GM12878 (cell line): ENCODE results near the gene DOHH.

ENCODE experiments used
- CEBPB ChIP-seq, 2 experiments: fragments of 150-350 bp in 1 of 2; IDR thresholded peaks; 2 replicates each; pipeline ENCODE4 v1.6.1; 2012 to 2014; ENCODE audit warnings: low read depth in 2 of 2, low read length in 2 of 2, borderline replicate concordance in 1 of 2, inconsistent platforms in 1 of 2
- EP300 ChIP-seq, 2 experiments: fragments of 150-350 bp in 1 of 2; IDR thresholded peaks; 2 replicates each; pipeline ENCODE4 v1.6.1; 2011 to 2012; ENCODE audit warnings: low read depth in 2 of 2, low read length in 2 of 2, borderline replicate concordance in 1 of 2, improper control_type of control experiment in 1 of 2, inconsistent platforms in 1 of 2; ENCODE audit not compliant: control insufficient read depth in 1 of 2
- FOXM1 ChIP-seq: IDR thresholded peaks from 2 replicates; pipeline ENCODE4 v1.6.1; 2012; ENCODE audit warnings: low read depth, mild to moderate bottlenecking, inconsistent platforms, low read length, moderate library complexity
- SMC3 ChIP-seq: IDR thresholded peaks from 2 replicates; pipeline ENCODE4 v1.6.1; 2011; ENCODE audit warnings: low read length, improper control_type of control experiment, borderline replicate concordance
- ZNF217 ChIP-seq: fragments of 450-650 bp; IDR thresholded peaks from 2 replicates; pipeline ENCODE4 v1.6.1; 2017; ENCODE audit warnings: antibody characterized with exemption, mild to moderate bottlenecking
- ZNF274 ChIP-seq: IDR thresholded peaks from one replicate; pipeline ENCODE4 v1.8.0; 2011; ENCODE audit not compliant: insufficient read length, insufficient read depth
- TF ChIP-seq, protein P1 (sequence below): IDR thresholded peaks from 2 replicates; pipeline ENCODE4 v1.6.1; 2011; ENCODE audit warnings: low read depth, low read length, improper control_type of control experiment, borderline replicate concordance
- TF ChIP-seq, protein P2 (sequence below), 3 experiments: IDR thresholded peaks in 2 of 3; conservative IDR thresholded peaks in 1 of 3; 2 replicates each; pipeline ENCODE4 v1.5.1; 2011; ENCODE audit warnings: low read depth in 3 of 3, low read length in 3 of 3, mild to moderate bottlenecking in 3 of 3, control low read depth in 2 of 3, moderate library complexity in 2 of 3, inconsistent platforms in 1 of 3, mixed read lengths in 1 of 3; ENCODE audit not compliant: control insufficient read depth in 2 of 3, insufficient read depth in 1 of 3; ENCODE audit errors: extremely low read depth in 1 of 3
- TF ChIP-seq, protein P3 (sequence below): IDR thresholded peaks from 2 replicates; pipeline ENCODE4 v1.6.1; 2011; ENCODE audit warnings: borderline replicate concordance, low read depth, mild to moderate bottlenecking, moderate library complexity, low read length; ENCODE audit not compliant: insufficient read depth, poor library complexity, severe bottlenecking
- TF ChIP-seq, protein P4 (sequence below): IDR thresholded peaks from 2 replicates; pipeline ENCODE4 v1.6.1; 2012; ENCODE audit warnings: low read length, inconsistent platforms

DNA sequence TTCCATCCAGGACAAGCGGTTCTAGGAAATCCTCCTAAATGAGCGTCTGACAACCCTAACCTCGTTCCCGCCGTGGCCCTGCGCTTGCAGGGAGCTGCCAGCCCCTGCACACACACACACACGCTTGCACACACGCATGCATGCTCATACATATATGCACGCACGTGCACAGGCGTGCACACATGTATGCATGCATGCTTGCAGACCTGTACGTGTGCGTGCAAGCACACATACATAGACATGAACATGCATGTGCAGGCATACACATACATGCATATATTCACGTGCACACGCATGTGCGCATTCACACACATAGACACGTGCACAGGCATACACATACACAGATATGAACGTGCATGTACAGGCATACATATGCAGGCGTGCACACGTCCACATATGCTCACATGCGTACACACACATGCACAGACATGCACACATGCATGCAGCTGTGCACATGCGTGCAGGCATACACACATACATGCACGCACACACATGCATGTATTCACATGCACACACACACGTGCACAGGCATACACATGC lies 55.7 kb downstream of the DOHH start:
- TF ChIP-seq ZNF217 = no peak
- TF ChIP-seq, protein P1, sequence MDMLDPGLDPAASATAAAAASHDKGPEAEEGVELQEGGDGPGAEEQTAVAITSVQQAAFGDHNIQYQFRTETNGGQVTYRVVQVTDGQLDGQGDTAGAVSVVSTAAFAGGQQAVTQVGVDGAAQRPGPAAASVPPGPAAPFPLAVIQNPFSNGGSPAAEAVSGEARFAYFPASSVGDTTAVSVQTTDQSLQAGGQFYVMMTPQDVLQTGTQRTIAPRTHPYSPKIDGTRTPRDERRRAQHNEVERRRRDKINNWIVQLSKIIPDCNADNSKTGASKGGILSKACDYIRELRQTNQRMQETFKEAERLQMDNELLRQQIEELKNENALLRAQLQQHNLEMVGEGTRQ = no peak
- TF ChIP-seq SMC3 = no peak
- TF ChIP-seq, protein P2, sequence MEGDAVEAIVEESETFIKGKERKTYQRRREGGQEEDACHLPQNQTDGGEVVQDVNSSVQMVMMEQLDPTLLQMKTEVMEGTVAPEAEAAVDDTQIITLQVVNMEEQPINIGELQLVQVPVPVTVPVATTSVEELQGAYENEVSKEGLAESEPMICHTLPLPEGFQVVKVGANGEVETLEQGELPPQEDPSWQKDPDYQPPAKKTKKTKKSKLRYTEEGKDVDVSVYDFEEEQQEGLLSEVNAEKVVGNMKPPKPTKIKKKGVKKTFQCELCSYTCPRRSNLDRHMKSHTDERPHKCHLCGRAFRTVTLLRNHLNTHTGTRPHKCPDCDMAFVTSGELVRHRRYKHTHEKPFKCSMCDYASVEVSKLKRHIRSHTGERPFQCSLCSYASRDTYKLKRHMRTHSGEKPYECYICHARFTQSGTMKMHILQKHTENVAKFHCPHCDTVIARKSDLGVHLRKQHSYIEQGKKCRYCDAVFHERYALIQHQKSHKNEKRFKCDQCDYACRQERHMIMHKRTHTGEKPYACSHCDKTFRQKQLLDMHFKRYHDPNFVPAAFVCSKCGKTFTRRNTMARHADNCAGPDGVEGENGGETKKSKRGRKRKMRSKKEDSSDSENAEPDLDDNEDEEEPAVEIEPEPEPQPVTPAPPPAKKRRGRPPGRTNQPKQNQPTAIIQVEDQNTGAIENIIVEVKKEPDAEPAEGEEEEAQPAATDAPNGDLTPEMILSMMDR (IDR thresholded peaks at IDR 0.05 in 2 of 3, conservative IDR thresholded peaks at IDR 0.05 in 1 of 3; ENCODE audit: control insufficient read depth in 2 of 3, extremely low read depth in 1 of 3, insufficient read depth in 1 of 3, low read depth in 3 of 3, low read length in 3 of 3) = no peak
- TF ChIP-seq, protein P3, sequence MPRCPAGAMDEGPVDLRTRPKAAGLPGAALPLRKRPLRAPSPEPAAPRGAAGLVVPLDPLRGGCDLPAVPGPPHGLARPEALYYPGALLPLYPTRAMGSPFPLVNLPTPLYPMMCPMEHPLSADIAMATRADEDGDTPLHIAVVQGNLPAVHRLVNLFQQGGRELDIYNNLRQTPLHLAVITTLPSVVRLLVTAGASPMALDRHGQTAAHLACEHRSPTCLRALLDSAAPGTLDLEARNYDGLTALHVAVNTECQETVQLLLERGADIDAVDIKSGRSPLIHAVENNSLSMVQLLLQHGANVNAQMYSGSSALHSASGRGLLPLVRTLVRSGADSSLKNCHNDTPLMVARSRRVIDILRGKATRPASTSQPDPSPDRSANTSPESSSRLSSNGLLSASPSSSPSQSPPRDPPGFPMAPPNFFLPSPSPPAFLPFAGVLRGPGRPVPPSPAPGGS = no peak
- TF ChIP-seq FOXM1 = no peak
- TF ChIP-seq ZNF274 = no peak
- TF ChIP-seq EP300 (IDR thresholded peaks at IDR 0.05; ENCODE audit: borderline replicate concordance in 1 of 2, control insufficient read depth in 1 of 2, low read depth in 2 of 2, low read length in 2 of 2) = no peak
- no peak for TF ChIP-seq CEBPB (IDR thresholded peaks at IDR 0.05; ENCODE audit: borderline replicate concordance in 1 of 2, low read depth in 2 of 2, low read length in 2 of 2)
- TF ChIP-seq, protein P4, sequence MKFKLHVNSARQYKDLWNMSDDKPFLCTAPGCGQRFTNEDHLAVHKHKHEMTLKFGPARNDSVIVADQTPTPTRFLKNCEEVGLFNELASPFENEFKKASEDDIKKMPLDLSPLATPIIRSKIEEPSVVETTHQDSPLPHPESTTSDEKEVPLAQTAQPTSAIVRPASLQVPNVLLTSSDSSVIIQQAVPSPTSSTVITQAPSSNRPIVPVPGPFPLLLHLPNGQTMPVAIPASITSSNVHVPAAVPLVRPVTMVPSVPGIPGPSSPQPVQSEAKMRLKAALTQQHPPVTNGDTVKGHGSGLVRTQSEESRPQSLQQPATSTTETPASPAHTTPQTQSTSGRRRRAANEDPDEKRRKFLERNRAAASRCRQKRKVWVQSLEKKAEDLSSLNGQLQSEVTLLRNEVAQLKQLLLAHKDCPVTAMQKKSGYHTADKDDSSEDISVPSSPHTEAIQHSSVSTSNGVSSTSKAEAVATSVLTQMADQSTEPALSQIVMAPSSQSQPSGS = no peak
